ENCODE data around the gene PPP2R5D.
"Not testable (repeated sequence)": the region's sequence is repeated elsewhere in the genome, so short reads cannot be mapped to it uniquely, and the experiment has no call there.

Gene PPP2R5D

GRCh38 chr6:42979523-42980177 lies 4.7 kb upstream of the PPP2R5D start:
- peak overlapping the region; percentile 61 for H3K4me3 ChIP-seq (ENCODE audit: low read length)
- H3K27ac ChIP-seq (ENCODE audit: low read length) = peak overlapping the region; percentile 16
- no peaks in the 10 kb centered on the region for H3K36me3 ChIP-seq (ENCODE audit: control insufficient read depth, low read depth, low read length)
- H3K27me3 ChIP-seq (ENCODE audit: control insufficient read depth, insufficient read depth, low read length) = no peaks in the 10 kb centered on the region
- H3K9ac ChIP-seq (ENCODE audit: low read length) = peak overlapping the region; percentile 50
- H3K4me1 ChIP-seq (ENCODE audit: control insufficient read depth, low read depth, low read length) = peaks cover 5% of the 10 kb centered on the region
- no peaks in the 10 kb centered on the region for H3K9me3 ChIP-seq (ENCODE audit: control insufficient read depth, low read depth, low read length)

- Histone ChIP-seq H3K4me3 (ENCODE audit: low read length) (no peak overlapping the region), H3K36me3 (ENCODE audit: control insufficient read depth, low read depth, low read length) (no peaks in the 10 kb centered on the region), H3K27me3 (ENCODE audit: control insufficient read depth, insufficient read depth, low read length) (no peaks in the 10 kb centered on the region), H3K4me1 (ENCODE audit: control insufficient read depth, low read depth, low read length) (peaks cover 5% of the 10 kb centered on the region), H3K9ac (ENCODE audit: low read length) (no peak overlapping the region), H3K9me3 (ENCODE audit: control insufficient read depth, low read depth, low read length) (no peaks in the 10 kb centered on the region), H3K27ac (ENCODE audit: low read length) (no peak overlapping the region)
Observed at GRCh38 chr6:42981836-42982235, 2.5 kb upstream of the PPP2R5D start.

- Histone ChIP-seq H3K36me3 (ENCODE audit: control insufficient read depth, low read depth, low read length) (peaks cover 9% of the 10 kb centered on the region), H3K27me3 (ENCODE audit: control insufficient read depth, insufficient read depth, low read length) (no peaks in the 10 kb centered on the region), H3K9ac (ENCODE audit: low read length) (peak overlapping the region; percentile 70), H3K4me3 (ENCODE audit: low read length) (peak overlapping the region; percentile 79), H3K4me1 (ENCODE audit: control insufficient read depth, low read depth, low read length) (no peaks in the 10 kb centered on the region), H3K27ac (ENCODE audit: low read length) (no peak overlapping the region), H3K9me3 (ENCODE audit: control insufficient read depth, low read depth, low read length) (no peaks in the 10 kb centered on the region)
Observed at GRCh38 chr6:42984924-42985475, 630 bp downstream of the PPP2R5D start.

- H3K27ac ChIP-seq (ENCODE audit: low read length) = no peak overlapping the region
- H3K27me3 ChIP-seq (ENCODE audit: control insufficient read depth, insufficient read depth, low read length) = no peaks in the 10 kb centered on the region
- H3K4me1 ChIP-seq (ENCODE audit: control insufficient read depth, low read depth, low read length) = no peaks in the 10 kb centered on the region
- H3K9ac ChIP-seq (ENCODE audit: low read length) = no peak overlapping the region
- peaks cover 18% of the 10 kb centered on the region for H3K36me3 ChIP-seq (ENCODE audit: control insufficient read depth, low read depth, low read length)
- no peak overlapping the region for H3K4me3 ChIP-seq (ENCODE audit: low read length)
- H3K9me3 ChIP-seq (ENCODE audit: control insufficient read depth, low read depth, low read length) = no peaks in the 10 kb centered on the region
Observed at GRCh38 chr6:42987533-42988451, 3.4 kb downstream of the PPP2R5D start.

GRCh38 chr6:42988486-42989020 lies 4.2 kb downstream of the PPP2R5D start:
- H3K9me3 ChIP-seq (ENCODE audit: control insufficient read depth, low read depth, low read length) = no peaks in the 10 kb centered on the region
- H3K36me3 ChIP-seq (ENCODE audit: control insufficient read depth, low read depth, low read length) = peaks cover 18% of the 10 kb centered on the region
- no peak overlapping the region for H3K27ac ChIP-seq (ENCODE audit: low read length)
- no peaks in the 10 kb centered on the region for H3K4me1 ChIP-seq (ENCODE audit: control insufficient read depth, low read depth, low read length)
- H3K9ac ChIP-seq (ENCODE audit: low read length) = no peak overlapping the region
- no peak overlapping the region for H3K4me3 ChIP-seq (ENCODE audit: low read length)
- H3K27me3 ChIP-seq (ENCODE audit: control insufficient read depth, insufficient read depth, low read length) = no peaks in the 10 kb centered on the region

- H3K4me1 ChIP-seq (ENCODE audit: control insufficient read depth, low read depth, low read length) = no peaks in the 10 kb centered on the region
- no peaks in the 10 kb centered on the region for H3K9me3 ChIP-seq (ENCODE audit: control insufficient read depth, low read depth, low read length)
- peaks cover 18% of the 10 kb centered on the region for H3K36me3 ChIP-seq (ENCODE audit: control insufficient read depth, low read depth, low read length)
- no peaks in the 10 kb centered on the region for H3K27me3 ChIP-seq (ENCODE audit: control insufficient read depth, insufficient read depth, low read length)
- no peak overlapping the region for H3K4me3 ChIP-seq (ENCODE audit: low read length)
- no peak overlapping the region for H3K9ac ChIP-seq (ENCODE audit: low read length)
- no peak overlapping the region for H3K27ac ChIP-seq (ENCODE audit: low read length)
Observed at GRCh38 chr6:42989923-42990322, 5.6 kb downstream of the PPP2R5D start.

DNA sequence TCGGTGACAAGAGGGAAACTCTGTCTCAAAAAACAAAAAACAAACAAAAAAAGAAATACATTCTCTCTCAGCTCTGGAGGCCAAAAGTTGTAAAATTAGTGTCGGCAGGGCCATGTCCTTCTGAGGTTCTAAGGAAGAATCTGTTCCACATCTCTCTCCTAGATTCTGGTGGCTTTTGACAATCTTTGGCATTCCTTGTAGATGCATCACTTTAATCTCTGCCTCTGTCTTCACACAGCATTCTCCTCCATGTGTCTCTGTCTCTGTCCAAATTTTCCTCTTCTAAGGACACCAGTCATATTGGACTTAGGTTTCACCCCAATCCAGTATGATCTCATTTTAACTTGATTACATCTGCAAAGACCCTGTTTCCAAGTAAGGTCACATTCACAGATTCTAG lies 9.1 kb downstream of the PPP2R5D start:
- H3K36me3 ChIP-seq (ENCODE audit: control insufficient read depth, low read depth, low read length) = peaks cover 18% of the 10 kb centered on the region
- H3K27me3 ChIP-seq (ENCODE audit: control insufficient read depth, insufficient read depth, low read length) = no peaks in the 10 kb centered on the region
- no peak overlapping the region for H3K4me3 ChIP-seq (ENCODE audit: low read length)
- H3K4me1 ChIP-seq (ENCODE audit: control insufficient read depth, low read depth, low read length) = no peaks in the 10 kb centered on the region
- no peak overlapping the region for H3K27ac ChIP-seq (ENCODE audit: low read length)
- no peak overlapping the region for H3K9ac ChIP-seq (ENCODE audit: low read length)
- no peaks in the 10 kb centered on the region for H3K9me3 ChIP-seq (ENCODE audit: control insufficient read depth, low read depth, low read length)

DNA sequence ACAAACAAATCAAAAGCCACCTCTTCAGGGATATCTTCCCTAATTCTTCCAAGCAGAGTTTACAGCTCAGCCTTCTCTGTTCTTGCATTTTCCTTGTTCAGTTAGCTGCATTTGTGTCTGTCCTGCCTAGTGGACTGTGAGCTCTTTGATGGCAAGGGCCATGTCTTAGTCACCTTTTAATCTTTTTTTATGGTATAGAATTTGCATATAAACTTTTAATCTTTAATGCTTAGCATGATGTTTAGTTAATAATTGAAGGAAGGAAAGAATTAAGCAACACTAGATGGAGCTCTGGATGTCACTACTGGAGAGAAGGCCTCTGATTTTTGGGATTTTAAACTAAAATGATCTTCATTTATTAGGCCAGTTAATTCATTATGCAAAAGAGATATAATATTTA lies 12.1 kb downstream of the PPP2R5D start:
- H3K4me1 ChIP-seq (ENCODE audit: control insufficient read depth, low read depth, low read length) = no peaks in the 10 kb centered on the region
- H3K9me3 ChIP-seq (ENCODE audit: control insufficient read depth, low read depth, low read length) = no peaks in the 10 kb centered on the region
- H3K27ac ChIP-seq (ENCODE audit: low read length) = no peak overlapping the region
- H3K4me3 ChIP-seq (ENCODE audit: low read length) = no peak overlapping the region
- peaks cover 3% of the 10 kb centered on the region for H3K36me3 ChIP-seq (ENCODE audit: control insufficient read depth, low read depth, low read length)
- no peak overlapping the region for H3K9ac ChIP-seq (ENCODE audit: low read length)
- no peaks in the 10 kb centered on the region for H3K27me3 ChIP-seq (ENCODE audit: control insufficient read depth, insufficient read depth, low read length)

- not testable (repeated sequence) for H3K9ac ChIP-seq (ENCODE audit: low read length); H3K36me3 ChIP-seq (ENCODE audit: control insufficient read depth, low read depth, low read length); H3K4me3 ChIP-seq (ENCODE audit: low read length); H3K27me3 ChIP-seq (ENCODE audit: control insufficient read depth, insufficient read depth, low read length); H3K27ac ChIP-seq (ENCODE audit: low read length); H3K9me3 ChIP-seq (ENCODE audit: control insufficient read depth, low read depth, low read length); H3K4me1 ChIP-seq (ENCODE audit: control insufficient read depth, low read depth, low read length)
Observed at GRCh38 chr6:42998205-42998604, 13.8 kb downstream of the PPP2R5D start.

DNA sequence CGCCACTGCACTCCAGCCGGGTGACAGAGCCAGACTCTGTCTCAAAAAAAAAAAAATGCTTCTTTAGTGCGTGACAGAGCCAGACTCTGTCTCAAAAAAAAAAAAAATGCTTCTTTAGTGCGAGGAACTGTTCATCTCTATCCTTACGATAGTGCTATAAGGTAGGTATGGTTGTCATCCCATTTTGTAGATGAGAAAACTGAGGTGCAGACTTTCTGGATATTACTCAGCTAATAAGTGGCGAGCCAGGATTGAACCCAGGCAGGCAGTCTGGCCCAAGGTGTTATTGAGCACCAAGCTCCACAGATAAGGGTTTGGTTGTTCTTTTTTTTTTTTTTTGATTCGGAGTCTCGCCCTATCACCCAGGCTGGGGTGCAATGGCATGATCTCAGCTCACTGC lies 17.5 kb downstream of the PPP2R5D start:
- no peak overlapping the region for H3K27ac ChIP-seq (ENCODE audit: low read length)
- H3K9me3 ChIP-seq (ENCODE audit: control insufficient read depth, low read depth, low read length) = no peaks in the 10 kb centered on the region
- no peaks in the 10 kb centered on the region for H3K4me1 ChIP-seq (ENCODE audit: control insufficient read depth, low read depth, low read length)
- no peak overlapping the region for H3K9ac ChIP-seq (ENCODE audit: low read length)
- no peaks in the 10 kb centered on the region for H3K27me3 ChIP-seq (ENCODE audit: control insufficient read depth, insufficient read depth, low read length)
- peaks cover 5% of the 10 kb centered on the region for H3K36me3 ChIP-seq (ENCODE audit: control insufficient read depth, low read depth, low read length)
- H3K4me3 ChIP-seq (ENCODE audit: low read length) = no peak overlapping the region

DNA sequence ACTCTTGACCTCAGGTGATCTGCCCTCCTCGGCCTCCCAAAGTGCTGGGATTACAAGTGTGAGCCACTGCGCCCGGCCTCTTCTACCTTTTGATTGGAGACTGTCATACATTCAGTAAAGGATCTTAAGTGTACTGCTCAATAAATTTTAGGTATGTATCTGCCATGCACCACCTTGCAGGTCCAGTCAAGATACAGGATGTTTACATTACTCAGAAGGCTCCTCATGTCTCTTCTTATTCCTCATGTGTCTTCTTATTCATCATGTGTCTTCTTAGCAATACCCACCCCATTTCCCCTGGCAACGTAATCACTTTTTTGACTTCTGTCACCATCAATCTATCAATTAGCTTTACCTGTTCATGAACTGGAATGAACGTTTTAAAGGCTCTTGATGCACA lies 21.5 kb downstream of the PPP2R5D start:
- Histone ChIP-seq H3K4me3 (ENCODE audit: low read length) (no peak overlapping the region), H3K9ac (ENCODE audit: low read length) (no peak overlapping the region), H3K4me1 (ENCODE audit: control insufficient read depth, low read depth, low read length) (no peaks in the 10 kb centered on the region), H3K9me3 (ENCODE audit: control insufficient read depth, low read depth, low read length) (no peaks in the 10 kb centered on the region), H3K36me3 (ENCODE audit: control insufficient read depth, low read depth, low read length) (peaks cover 40% of the 10 kb centered on the region), H3K27ac (ENCODE audit: low read length) (no peak overlapping the region), H3K27me3 (ENCODE audit: control insufficient read depth, insufficient read depth, low read length) (no peaks in the 10 kb centered on the region)

Measured in iPS-18a (cell line).